NCI-H345 treated with DMSO at 0.1 percent for 48 hours (cell line): ENCODE measurements around the gene GALT.
A peak's percentile ranks its signal among the peaks of the same experiment; 100 is the strongest.

Experiments
- DNase-seq: peaks from one replicate; lab custom pipeline; 2025; ENCODE audit not compliant: unreplicated experiment; lab: John Stamatoyannopoulos, UW

GALT gene

GRCh38 chr9:34651876-34652601 is 5.6 kb downstream of the GALT start, which contains the start of gene IL11RA:
IL11RA (plus strand) TSS chr9:34652185; CDS start chr9:34655218, 3,033 bp downstream.
- no peak for DNase-seq

DNA sequence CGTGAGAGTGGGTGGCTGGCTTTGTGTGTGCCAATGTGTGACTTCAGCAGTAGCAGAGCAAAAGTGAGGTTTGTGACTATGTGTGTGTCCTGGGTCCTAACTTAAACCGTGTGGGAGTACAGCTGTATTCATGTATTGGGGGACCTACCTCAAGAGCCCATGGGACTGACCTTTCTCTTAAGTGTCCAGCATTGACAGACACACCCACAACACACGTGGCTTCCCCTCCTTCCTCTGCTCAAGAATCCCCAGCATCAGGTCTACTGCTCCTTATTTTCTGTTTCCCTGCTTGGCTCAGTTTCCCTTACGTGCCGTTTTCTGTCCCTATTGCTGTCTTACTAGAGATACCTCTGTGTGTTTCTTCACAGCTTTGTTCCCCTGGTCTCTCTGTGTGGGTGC is 6.1 kb downstream of the GALT start:
- DNase-seq, result no peak

DNA sequence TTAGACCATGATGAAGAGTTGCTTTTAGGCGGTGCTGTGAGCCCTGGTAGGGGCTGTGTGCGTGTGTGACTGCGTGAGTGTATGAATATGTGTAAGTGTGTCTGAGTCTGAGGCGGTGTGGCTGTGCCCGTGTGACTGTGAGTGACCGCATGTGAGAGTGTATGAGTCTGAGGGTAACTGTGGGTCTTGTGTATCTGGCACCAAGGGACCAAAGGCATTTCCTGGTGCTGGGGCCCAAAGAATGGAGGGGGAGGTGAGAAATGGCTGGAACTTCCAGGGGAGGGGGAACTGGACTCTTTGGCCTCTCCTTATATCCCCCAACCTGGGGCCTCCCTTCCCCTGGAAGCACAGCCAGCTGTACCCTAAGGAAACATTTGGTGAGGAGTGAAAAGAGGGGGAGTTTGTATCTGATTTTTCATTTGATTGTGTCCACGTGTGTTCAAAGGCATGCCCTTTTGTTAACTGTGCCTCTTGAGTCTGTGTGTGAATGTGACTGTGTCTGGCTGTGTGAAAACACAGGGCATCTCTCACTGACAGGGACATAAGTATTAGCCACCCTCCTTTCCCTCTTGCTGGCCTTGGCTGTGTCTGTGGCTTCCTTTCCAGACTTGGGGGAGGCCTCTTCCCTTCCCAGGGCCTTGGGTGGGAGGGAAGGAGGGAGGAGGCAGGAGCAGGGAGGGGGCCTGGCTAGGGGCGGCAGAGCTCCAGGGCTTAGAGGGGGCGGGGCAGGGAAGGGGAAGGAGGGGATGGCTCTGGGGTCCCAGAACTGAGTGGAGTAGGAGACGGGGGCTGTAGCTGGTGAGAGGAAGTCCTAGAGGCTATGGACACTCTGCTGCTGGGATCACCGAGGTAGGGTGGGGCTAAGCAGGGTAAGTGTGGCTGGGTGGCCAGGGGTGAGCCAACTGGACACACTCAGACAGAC is 6.9 kb downstream of the GALT start:
- DNase-seq, result no peak

DNA sequence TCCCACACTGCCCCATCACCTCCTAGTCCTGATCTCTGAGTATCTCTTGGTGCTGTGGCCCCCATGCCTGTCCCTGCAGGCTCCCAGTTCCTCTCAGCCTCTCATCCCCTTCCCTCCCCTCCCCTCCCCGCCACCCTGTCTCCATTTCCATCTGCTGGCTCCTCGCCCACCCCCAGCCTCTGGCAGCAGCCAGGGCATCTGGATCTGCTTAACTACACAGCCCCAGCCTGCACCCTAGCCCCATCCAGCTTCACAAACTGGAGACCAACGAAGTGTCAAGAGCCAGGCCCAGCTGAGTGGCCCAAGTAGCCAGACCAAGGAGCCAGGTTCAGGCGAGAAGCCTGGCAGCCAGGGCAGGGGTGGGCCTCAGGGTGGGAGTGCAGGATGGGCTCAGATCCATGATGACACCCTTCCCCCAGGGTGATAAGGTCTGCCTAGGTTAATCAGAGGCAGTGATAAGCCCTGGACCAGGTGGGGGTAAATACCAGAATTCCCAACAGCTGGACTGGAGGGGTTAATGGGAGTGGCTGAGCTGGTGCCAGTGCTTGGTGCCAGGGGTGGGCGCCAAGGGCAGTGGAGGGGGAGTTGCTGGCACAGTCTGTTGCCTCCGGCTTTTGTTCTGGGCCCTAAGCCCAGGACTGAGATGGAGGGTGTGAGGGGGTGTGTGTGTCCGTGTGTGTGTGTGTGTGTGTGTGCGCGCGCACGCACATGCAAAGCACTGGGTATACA is 8.0 kb downstream of the GALT start:
- DNase-seq, result no peak

- DNase-seq, result no peak
These were observed 8.9 kb downstream of the GALT start for GRCh38 chr9:34655394-34655793.

DNA sequence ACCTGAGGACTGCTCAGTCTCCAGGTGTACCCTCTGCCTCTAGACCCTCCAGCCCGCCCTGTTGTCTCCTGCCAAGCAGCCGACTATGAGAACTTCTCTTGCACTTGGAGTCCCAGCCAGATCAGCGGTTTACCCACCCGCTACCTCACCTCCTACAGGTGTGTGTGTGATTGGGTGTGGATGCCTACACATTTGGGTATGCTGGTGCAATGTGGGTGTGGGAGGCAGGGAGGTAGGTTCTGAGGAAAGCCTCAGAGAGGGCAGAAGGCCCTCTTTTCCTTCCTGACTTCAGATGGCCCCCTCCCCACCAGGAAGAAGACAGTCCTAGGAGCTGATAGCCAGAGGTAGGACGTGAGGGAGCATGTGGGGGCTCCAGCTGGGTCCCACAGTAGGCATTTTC is 10.5 kb downstream of the GALT start:
- DNase-seq, result no peak

- DNase-seq, result no peak
These were observed 12.0 kb downstream of the GALT start for GRCh38 chr9:34658461-34658860.

- DNase-seq, result no peak
These were observed 13.2 kb downstream of the GALT start for GRCh38 chr9:34659592-34660253.

- no peak for DNase-seq
These were observed 16.2 kb downstream of the GALT start, which contains the start of gene CCL27 for GRCh38 chr9:34662526-34663302. CCL27 (minus strand) TSS chr9:34662657; CDS start chr9:34662633, 24 bp downstream.

GRCh38 chr9:34663303-34663605 is 16.8 kb downstream of the GALT start:
- DNase-seq, result no peak

DNA sequence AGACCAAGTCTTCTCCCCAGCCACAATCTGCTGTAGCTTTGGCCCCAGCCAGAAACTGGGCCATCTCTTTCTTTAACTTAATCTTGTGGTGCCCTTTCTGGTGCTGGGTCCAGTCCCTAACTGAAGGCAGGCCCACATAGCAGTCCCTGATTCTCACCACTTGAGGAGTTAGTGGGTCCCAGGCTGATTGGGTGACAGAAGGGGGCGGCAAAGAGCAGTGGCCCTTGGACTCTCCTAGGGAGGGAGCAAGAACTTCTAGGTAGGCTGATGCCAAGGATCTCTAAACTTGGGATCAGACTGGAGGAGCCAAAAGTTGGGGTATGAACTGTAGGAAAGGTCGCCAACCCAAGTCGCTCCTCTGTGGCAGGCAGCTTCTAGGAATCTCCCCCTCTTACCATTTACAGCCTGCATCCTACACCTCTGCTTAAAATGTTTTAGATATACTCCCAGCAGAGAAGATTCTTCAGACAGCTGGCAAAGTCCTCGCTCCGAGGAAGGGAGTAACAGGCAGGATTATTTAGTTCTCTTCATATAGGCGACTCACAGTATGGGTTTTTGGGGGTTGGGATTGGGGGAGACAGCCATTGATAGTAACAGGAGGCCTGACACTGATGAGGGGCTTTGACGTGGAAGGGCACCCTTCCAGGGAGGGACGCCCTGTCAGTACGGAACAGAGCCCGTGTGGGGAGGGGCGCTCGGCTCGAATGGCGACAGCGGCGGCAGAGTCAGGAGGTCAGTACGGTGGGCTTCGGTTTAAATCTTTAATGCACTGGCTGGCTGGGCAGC is 18.0 kb downstream of the GALT start:
- no peak for DNase-seq

DNA sequence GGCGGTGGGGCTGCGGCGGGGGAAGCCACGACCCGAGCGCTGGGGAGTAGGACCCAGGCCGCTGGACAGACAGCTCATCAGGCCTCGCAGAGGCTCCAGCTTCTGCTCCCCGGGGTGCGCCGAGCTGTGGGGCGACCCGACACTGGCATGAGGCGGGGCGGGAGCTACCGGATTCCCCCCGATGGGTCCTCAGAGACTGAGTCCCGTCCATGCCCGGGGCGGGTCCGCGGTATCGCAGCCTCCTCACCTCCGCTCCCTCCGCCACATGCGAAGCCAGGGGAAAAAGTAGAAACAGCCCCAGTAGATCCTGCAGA is 18.5 kb downstream of the GALT start:
- DNase-seq, result no peak

GRCh38 chr9:34665381-34666250 is 19.1 kb downstream of the GALT start:
- DNase-seq, result peak; percentile 93

GRCh38 chr9:34669809-34670562 is 23.5 kb downstream of the GALT start:
- no peak for DNase-seq

DNA sequence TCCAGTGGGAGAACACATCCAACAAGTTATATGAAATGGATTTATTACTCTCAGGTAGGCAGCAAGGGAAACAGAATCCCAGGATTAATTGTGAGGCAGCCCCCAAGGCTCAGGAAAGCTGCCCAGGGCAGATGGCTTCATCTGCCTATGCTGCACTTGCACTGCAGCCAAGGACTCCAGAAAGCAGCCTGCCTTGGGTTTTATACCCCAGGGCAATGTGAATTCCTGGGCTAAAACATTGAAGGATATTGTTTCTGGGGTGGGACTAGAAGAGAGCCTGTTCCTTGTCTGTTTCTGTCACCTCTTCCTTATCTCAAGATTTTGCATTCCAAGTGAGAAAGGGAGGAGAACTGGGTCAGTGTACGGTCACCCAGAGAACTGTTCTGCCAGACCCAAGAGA is 24.8 kb downstream of the GALT start:
- DNase-seq, result no peak

DNA sequence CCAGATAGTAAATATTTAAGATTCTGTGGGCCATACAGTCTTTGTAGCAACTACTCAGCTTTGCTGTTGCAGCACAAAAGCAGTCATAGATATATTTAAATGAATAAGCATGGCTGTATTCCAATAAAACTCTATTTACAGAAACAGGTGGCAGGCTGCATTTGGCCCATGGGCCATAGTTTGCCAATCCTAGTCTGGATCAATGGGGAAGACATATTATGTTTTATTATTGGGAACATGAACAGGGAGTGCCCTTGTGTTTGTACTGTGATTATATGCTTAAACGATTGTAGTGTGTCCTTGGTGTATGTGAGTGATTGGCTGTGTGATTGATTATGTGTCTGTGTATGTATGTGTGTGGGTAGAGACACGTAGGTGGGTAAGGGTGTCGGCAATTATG is 28.0 kb downstream of the GALT start:
- no peak for DNase-seq

GRCh38 chr9:34675048-34675714 is 28.7 kb downstream of the GALT start:
- no peak for DNase-seq
